ENCODE data around the gene BEST4.

DNA sequence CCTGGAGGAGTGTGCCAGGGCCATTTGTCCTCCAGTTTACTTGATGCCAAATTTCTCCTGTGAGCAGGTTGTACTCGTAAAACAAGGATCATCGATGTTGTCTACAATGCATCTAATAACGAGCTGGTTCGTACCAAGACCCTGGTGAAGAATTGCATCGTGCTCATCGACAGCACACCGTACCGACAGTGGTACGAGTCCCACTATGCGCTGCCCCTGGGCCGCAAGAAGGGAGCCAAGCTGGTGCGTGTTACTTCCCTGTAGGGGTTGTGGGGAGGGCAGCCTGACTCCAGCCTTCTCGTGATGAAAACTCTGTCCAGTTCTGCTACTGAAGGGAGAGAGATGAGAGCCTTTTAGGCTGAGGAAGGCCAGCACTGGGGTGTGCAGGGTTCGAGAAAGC is 10.4 kb downstream of the BEST4 start:
- TF ChIP-seq, protein P1, sequence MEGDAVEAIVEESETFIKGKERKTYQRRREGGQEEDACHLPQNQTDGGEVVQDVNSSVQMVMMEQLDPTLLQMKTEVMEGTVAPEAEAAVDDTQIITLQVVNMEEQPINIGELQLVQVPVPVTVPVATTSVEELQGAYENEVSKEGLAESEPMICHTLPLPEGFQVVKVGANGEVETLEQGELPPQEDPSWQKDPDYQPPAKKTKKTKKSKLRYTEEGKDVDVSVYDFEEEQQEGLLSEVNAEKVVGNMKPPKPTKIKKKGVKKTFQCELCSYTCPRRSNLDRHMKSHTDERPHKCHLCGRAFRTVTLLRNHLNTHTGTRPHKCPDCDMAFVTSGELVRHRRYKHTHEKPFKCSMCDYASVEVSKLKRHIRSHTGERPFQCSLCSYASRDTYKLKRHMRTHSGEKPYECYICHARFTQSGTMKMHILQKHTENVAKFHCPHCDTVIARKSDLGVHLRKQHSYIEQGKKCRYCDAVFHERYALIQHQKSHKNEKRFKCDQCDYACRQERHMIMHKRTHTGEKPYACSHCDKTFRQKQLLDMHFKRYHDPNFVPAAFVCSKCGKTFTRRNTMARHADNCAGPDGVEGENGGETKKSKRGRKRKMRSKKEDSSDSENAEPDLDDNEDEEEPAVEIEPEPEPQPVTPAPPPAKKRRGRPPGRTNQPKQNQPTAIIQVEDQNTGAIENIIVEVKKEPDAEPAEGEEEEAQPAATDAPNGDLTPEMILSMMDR (IDR thresholded peaks at IDR 0.05): no peak
- TF ChIP-seq POLR2A (IDR thresholded peaks at IDR 0.05) (no peak), POLR2AphosphoS5 (IDR thresholded peaks at IDR 0.05) (no peak), EP300 (IDR thresholded peaks at IDR 0.05) (no peak)

Measured in stomach (tissue), 4 donors.